Spleen (tissue), 11 donors: Measurements from ENCODE around the gene GPHN. TPM values are rescaled to one million over a fixed set of nuclear protein-coding genes. Genes with fewer than 3 reads are reported as not detected.

Experiments
- DNase-seq: peaks from one replicate; pipeline ENCODE4 v3.0.0-alpha.2; 2020
- H3K27ac ChIP-seq, 8 donors: fragments of 200-600 bp; sonication (generic) in 7 of 8; 1 replicate in 4 of 8; 2 replicates in 4 of 8; pipeline versions ENCODE4 v1.5.0 to v1.8.0; 2016 to 2021; ENCODE audit warnings: inconsistent platforms in 4 of 8, mild to moderate bottlenecking in 4 of 8, moderate library complexity in 1 of 8
- H3K27me3 ChIP-seq, 7 donors: fragments of 200-600 bp; sonication (generic) in 6 of 7; replicated peaks in 1 of 7; 1 replicate in 4 of 7; 2 replicates in 3 of 7; pipeline versions ENCODE4 v1.5.0 to v1.8.0; 2016 to 2021; ENCODE audit warnings: inconsistent platforms in 3 of 7, mild to moderate bottlenecking in 1 of 7
- H3K36me3 ChIP-seq, 6 donors: fragments of 200-600 bp; sonication (generic) in 5 of 6; 1 replicate in 4 of 6; 2 replicates in 2 of 6; pipeline versions ENCODE4 v1.5.0 to v1.8.0; 2016 to 2021; ENCODE audit warnings: inconsistent platforms in 2 of 6
- H3K4me1 ChIP-seq, 6 donors: fragments of 200-600 bp; sonication (generic) in 5 of 6; 1 replicate in 3 of 6; 2 replicates in 3 of 6; pipeline versions ENCODE4 v1.5.0 to v1.8.0; 2016 to 2021; ENCODE audit warnings: inconsistent platforms in 3 of 6
- H3K4me3 ChIP-seq, 8 donors: fragments of 200-600 bp; sonication (generic) in 7 of 8; 1 replicate in 4 of 8; 2 replicates in 4 of 8; pipeline versions ENCODE4 v1.5.0 to v1.8.0; 2016 to 2021; ENCODE audit warnings: inconsistent platforms in 4 of 8, mild to moderate bottlenecking in 4 of 8, moderate library complexity in 2 of 8
- H3K9me3 ChIP-seq, 8 donors: fragments of 200-600 bp; sonication (generic) in 7 of 8; 1 replicate in 4 of 8; 2 replicates in 4 of 8; pipeline versions ENCODE4 v1.5.0 to v1.8.0; 2016 to 2021; ENCODE audit warnings: inconsistent platforms in 4 of 8
- CTCF ChIP-seq, 11 experiments: fragments of 200-600 bp in 7 of 11; fragments of 450-650 bp in 4 of 11; sonication (generic) in 4 of 11; IDR thresholded peaks in 8 of 11; conservative IDR thresholded peaks in 3 of 11; 1 replicate in 7 of 11; 2 replicates in 4 of 11; pipeline versions ENCODE4 v1.4.0 to v1.8.0; 2016 to 2021; ENCODE audit warnings: antibody characterized with exemption in 11 of 11, inconsistent platforms in 4 of 11, mild to moderate bottlenecking in 1 of 11
- POLR2A ChIP-seq, 3 donors: fragments of 450-650 bp; IDR thresholded peaks; one replicate each; pipeline ENCODE4 v1.5.1; 2017; ENCODE audit warnings: antibody characterized with exemption in 3 of 3, mild to moderate bottlenecking in 1 of 3
- POLR2AphosphoS5 ChIP-seq, 3 donors: sonication (generic); formaldehyde crosslinking; IDR thresholded peaks; one replicate each; pipeline ENCODE4 v1.5.1; 2017; ENCODE audit warnings: antibody characterized with exemption in 3 of 3
- WGBS, 5 donors: extraction: QIAGEN DNeasy Blood & Tissue Kit in 3 of 5; methylation state at CpG; one replicate each; pipeline versions ENCODE4 v1.1.5 to v1.1.7; 2013 to 2018; 5-methylcytosine and 5-hydroxymethylcytosine counted together
- intact Hi-C: fragments of 100-400 bp; cut with DNase I; formaldehyde crosslinking; loops from one replicate; pipeline ENCODE4 v1.15.0; 2023; ENCODE audit warnings: low total_unique reads
- polyA plus RNA-seq, 3 donors: library from polyadenylated mRNA; stranded (reverse); fragments of 200-250 nt; gene quantifications; one replicate each; pipeline ENCODE4 v1.2.1, GENCODE V29; 2013
- total RNA-seq, 7 donors: library from RNA; depleted of rRNA in 3 of 7; stranded (reverse); fragments of >200 nt in 3 of 7; fragmentation: NEBNext Ultra II Directional in 4 of 7; extraction: Animal tissue kit (Norgen Biotek cat#: 25700) in 4 of 7; gene quantifications; one replicate each; pipeline versions ENCODE4 v1.1.0 to v1.2.1, GENCODE V29; 2016 to 2021
- donor health status: healthy with polysubstance abuse.
- donor health status: DM: no; HTN: no; CAD: no; lungs with moderate emphysema.
- donor health status: DM: no; HTN: no; CAD: no.
- donor health status: Bipolar disorder and iron deficiency.
- donor health status: healthy.
- donor health status: DM: no; HTN: no; CAD: no.
- donor health status: DM: yes; HTN: yes; CAD: no.

GPHN gene
- total and polyA plus RNA-seq, 10 donors: 9.0 to 26.9 (median 15.7) TPM

DNA sequence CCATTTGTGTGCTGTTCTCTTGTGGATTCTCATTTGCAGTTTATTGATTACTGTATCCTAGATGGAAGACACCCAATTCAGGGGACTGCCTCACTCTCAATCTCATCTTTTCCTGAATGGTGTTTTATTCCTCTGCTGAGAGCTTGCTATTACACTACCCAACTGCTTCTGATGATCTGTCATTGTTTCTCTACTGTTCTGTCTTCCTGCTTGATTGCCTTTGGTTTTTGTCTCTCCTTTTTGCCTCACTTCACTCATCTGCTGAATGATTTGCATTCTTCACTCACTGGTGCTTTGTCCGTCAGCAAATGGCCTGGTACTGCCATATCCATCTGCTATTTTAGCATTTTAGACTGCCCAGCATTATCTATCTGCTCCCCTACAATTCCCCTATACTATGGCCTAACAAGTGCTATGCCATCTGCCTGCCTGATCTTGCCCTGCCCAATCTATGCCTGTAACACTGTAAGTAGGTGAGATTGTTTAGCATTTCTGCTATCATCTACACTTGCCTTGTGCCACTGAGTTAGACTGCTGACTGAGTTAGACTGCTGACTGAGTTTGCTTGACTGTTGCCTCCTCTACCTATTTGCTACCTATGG lies 335.1 kb downstream of the GPHN start:
- Histone ChIP-seq H3K36me3 (no peaks in the 10 kb centered on the region), H3K4me1 (peaks cover 0 to 5% (median 0%) of the 10 kb centered on the region in 6 donors), H3K27ac (no peak overlapping the region), H3K27me3 (no peaks in the 10 kb centered on the region), H3K4me3 (no peak overlapping the region), H3K9me3 (no peaks in the 10 kb centered on the region)
- whole genome bisulfite sequencing, 5 donors: 65 to 84% (median 76%) methylated on average over 1 of the region's 1 CpG
- no peak for DNase-seq
- intact Hi-C loops: no loop called here
- TF ChIP-seq POLR2AphosphoS5 (IDR thresholded peaks at IDR 0.05): no peak
- TF ChIP-seq POLR2A (IDR thresholded peaks at IDR 0.05): no peak
- TF ChIP-seq CTCF (IDR thresholded peaks at IDR 0.05 in 8 of 11, conservative IDR thresholded peaks at IDR 0.05 in 3 of 11): no peak

- Histone ChIP-seq H3K4me3 (no peak overlapping the region), H3K36me3 (no peaks in the 10 kb centered on the region), H3K27me3 (no peaks in the 10 kb centered on the region), H3K9me3 (peaks cover 0 to 7% (median 0%) of the 10 kb centered on the region in 8 donors), H3K27ac (no peak overlapping the region), H3K4me1 (peaks cover 0 to 5% (median 0%) of the 10 kb centered on the region in 6 donors)
- DNase-seq: no peak
- intact Hi-C loops: no loop called here
- TF ChIP-seq POLR2A (IDR thresholded peaks at IDR 0.05) (no peak), POLR2AphosphoS5 (IDR thresholded peaks at IDR 0.05) (no peak), CTCF (IDR thresholded peaks at IDR 0.05 in 8 of 11, conservative IDR thresholded peaks at IDR 0.05 in 3 of 11) (no peak)
- 69 to 85% (median 79%) methylated on average over 4 of the region's 4 CpGs for WGBS, 5 donors
These were observed 342.4 kb downstream of the GPHN start for GRCh38 chr14:66850258-66850888.

GRCh38 chr14:66853311-66853710 lies 345.4 kb downstream of the GPHN start:
- 66 to 84% (median 77%) methylated on average over 3 of the region's 3 CpGs for WGBS, 5 donors
- no peaks in the 10 kb centered on the region for H3K36me3 ChIP-seq
- intact Hi-C loops: no loop called here
- H3K27me3 ChIP-seq: no peaks in the 10 kb centered on the region
- TF ChIP-seq POLR2AphosphoS5 (IDR thresholded peaks at IDR 0.05) (no peak), POLR2A (IDR thresholded peaks at IDR 0.05) (no peak), CTCF (IDR thresholded peaks at IDR 0.05 in 8 of 11, conservative IDR thresholded peaks at IDR 0.05 in 3 of 11) (no peak)
- no peak for DNase-seq
- no peak overlapping the region for H3K4me3 ChIP-seq
- no peak overlapping the region for H3K27ac ChIP-seq
- peaks cover 0 to 7% (median 0%) of the 10 kb centered on the region in 8 donors for H3K9me3 ChIP-seq
- no peaks in the 10 kb centered on the region for H3K4me1 ChIP-seq

DNA sequence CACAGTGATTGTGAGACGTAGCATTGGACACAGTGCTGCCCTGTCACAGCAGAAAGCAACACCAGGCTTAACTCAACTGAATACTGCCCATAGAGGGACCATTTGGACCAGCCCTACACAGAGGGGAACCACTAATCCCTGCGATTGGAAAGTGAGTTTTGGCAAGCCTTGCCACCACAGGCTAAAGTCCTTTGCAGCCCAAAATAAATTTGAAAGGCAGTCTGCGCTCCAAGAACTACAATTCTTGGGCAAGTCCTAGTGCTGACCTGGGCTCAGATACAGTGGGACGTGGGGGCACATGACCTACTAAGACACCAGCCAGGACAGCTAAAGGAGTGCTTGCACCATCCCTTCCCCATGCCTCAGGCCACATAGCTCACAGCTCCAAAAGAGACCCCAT lies 349.9 kb downstream of the GPHN start:
- Histone ChIP-seq H3K4me3 (no peak overlapping the region), H3K4me1 (no peaks in the 10 kb centered on the region), H3K27me3 (no peaks in the 10 kb centered on the region), H3K9me3 (peaks cover 0 to 23% (median 5%) of the 10 kb centered on the region in 8 donors), H3K36me3 (no peaks in the 10 kb centered on the region), H3K27ac (no peak overlapping the region)
- no peak for DNase-seq
- 92 to 97% (median 94%) methylated on average over 4 of the region's 4 CpGs for WGBS, 5 donors
- intact Hi-C loops: no loop called here
- TF ChIP-seq POLR2AphosphoS5 (IDR thresholded peaks at IDR 0.05) (no peak), POLR2A (IDR thresholded peaks at IDR 0.05) (no peak), CTCF (IDR thresholded peaks at IDR 0.05 in 8 of 11, conservative IDR thresholded peaks at IDR 0.05 in 3 of 11) (no peak)
